HepG2 (cell line): ENCODE measurements around the gene SPAG9. TPM values are rescaled to one million over a fixed set of nuclear protein-coding genes. Genes with fewer than 3 reads are reported as not detected.

Source experiments
- E2F5 ChIP-seq: sonication (generic); formaldehyde crosslinking; conservative IDR thresholded peaks from 2 replicates; pipeline ENCODE4 v1.4.0; 2020; ENCODE audit warnings: missing genetic modification reagents
- HINFP ChIP-seq: sonication (generic); formaldehyde crosslinking; IDR thresholded peaks from 2 replicates; pipeline ENCODE4 v1.4.0; 2020; ENCODE audit warnings: low read depth, mild to moderate bottlenecking, missing genetic modification reagents
- MNT ChIP-seq: fragments of 450-650 bp; IDR thresholded peaks from 2 replicates; pipeline ENCODE4 v1.6.1; 2016
- PCBP1 ChIP-seq: fragments of 200-400 bp; formaldehyde crosslinking; IDR thresholded peaks from 2 replicates; pipeline ENCODE4 v1.6.1; 2017; ENCODE audit warnings: mild to moderate bottlenecking, low read depth, low read length, borderline replicate concordance
- ZNF281 ChIP-seq: sonication (generic); formaldehyde crosslinking; IDR thresholded peaks from 2 replicates; pipeline ENCODE4 v1.4.0; 2020; ENCODE audit warnings: missing genetic modification reagents, borderline replicate concordance
- ZNF367 ChIP-seq: sonication (generic); formaldehyde crosslinking; IDR thresholded peaks from 2 replicates; pipeline ENCODE4 v1.4.0; 2020; ENCODE audit warnings: missing genetic modification reagents, borderline replicate concordance
- ZNF512B ChIP-seq: sonication (generic); formaldehyde crosslinking; IDR thresholded peaks from 2 replicates; pipeline ENCODE4 v1.5.1; 2020; ENCODE audit warnings: missing genetic modification reagents, mild to moderate bottlenecking, borderline replicate concordance
- polyA plus RNA-seq, 8 experiments: library from polyadenylated mRNA; depleted of rRNA in 3 of 8; stranded (reverse) in 7 of 8; unstranded in 1 of 8; fragments of >200 nt; fragmentation: Illumina TruSeq in 4 of 8; extraction: Trizol in 4 of 8; gene quantifications; 2 replicates each; pipeline versions ENCODE4 v1.2.1 to v1.2.3, GENCODE V29; 2011 to 2016; ENCODE audit warnings: low read depth in 4 of 8, missing spikeins in 1 of 8, mixed read lengths in 1 of 8; ENCODE audit not compliant: insufficient read depth in 1 of 8
- total RNA-seq, 5 experiments: library from RNA; depleted of rRNA; stranded (reverse); fragments of >200 nt; fragmentation: Illumina TruSeq; extraction: Trizol; gene quantifications; 2 replicates each; pipeline ENCODE4 v1.2.3, GENCODE V29; 2016; ENCODE audit warnings: low read depth in 1 of 5

Gene SPAG9
- total and polyA plus RNA-seq, 2 of the 13 experiments (the other 11 are each of a cell fraction or from before 2014, with no cell fraction given) = 43.2 to 78.6 TPM

GRCh38 chr17:51120739-51121619 lies at the start of gene SPAG9 (continued):
- no peak for TF ChIP-seq ZNF512B (CRISPR knock-in tag)
- TF ChIP-seq PCBP1 = no peak
- no peak; the same call in 1 of the 2 replicates for TF ChIP-seq ZNF281
- no peak for TF ChIP-seq MNT
- TF ChIP-seq ZNF367 (CRISPR knock-in tag) = no peak
- TF ChIP-seq HINFP (CRISPR knock-in tag) = no peak
- TF ChIP-seq E2F5 (CRISPR knock-in tag) = peak; percentile 70; the same call in 1 of the 2 replicates
